Left hindlimb (tissue), 1 donor: Measurements from ENCODE around the gene HIVEP3.
"Not testable (repeated sequence)": the region's sequence is repeated elsewhere in the genome, so short reads cannot be mapped to it uniquely, and the experiment has no call there.

ENCODE experiments used
- DNase-seq: peaks from one replicate; pipeline ENCODE4 v3.0.0-alpha.2; 2018

HIVEP3 gene

DNA sequence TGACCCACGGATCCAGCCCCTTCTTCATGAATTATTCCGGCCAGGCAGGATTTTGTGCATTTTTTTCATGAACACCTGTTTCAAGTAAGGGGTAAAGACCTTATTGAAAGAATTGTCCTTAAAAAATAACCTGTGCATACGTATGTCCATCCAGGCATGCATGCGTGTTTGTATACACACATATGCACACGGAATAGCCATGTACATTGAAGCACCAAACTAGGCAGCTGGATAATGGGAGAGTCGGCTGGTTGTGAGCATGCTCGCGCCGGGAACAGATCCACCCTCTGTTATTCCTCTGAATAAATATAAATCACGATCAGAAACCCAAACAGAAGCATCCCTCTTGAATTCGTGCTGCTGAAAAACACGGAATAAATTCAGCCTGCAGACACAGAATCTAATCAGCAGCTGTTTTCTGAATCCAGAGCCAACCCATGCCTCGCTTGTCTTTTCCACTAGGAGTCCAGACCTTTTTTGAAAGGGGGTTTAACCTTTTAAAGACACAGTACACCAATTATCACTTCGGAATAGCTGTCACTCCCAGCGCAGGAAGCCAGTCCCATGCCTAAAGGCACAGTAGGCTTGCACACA lies at the start of gene HIVEP3:
TSS of gene HIVEP3 (minus strand) at position 473 of the 594 bp plus-strand sequence.
- no peak for DNase-seq

DNA sequence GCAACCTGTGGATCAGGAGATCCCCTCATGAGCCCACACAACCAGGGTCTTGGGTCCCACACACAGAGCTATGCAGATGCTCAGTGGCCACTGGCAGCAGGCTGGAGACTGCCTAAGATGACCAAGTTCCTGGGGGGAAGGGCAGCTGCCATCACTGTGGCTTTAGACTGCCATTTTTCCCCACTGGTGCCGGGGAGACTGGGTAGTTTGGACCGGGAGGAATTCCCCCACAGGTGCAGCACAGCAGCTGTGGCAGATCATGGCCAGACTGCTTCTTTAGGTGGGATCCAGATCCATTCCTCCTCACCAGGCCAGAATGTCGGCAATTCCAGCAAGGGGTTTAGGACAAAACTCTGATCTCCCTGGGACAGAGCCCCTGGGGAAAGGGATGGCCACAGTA lies 45.7 kb upstream of the HIVEP3 start:
- DNase-seq = no peak

DNA sequence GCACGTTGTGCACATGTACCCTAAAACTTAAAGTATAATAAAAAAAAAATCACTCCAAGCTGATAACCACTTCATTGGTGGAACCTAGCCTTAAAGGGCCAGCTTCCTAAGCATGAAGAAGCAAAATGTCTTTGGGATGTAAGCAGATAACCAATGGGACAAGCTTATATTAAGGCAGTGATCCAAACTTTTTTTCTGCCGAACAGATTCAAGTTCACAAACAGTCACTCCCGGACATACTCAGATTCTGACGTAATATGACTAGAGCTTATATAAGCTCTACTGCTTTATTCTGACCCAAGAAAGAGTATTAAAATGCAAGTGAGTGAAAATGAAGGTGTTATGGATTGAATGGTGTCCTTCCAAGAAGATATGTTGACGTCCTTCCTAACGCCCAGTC lies 44.9 kb upstream of the HIVEP3 start:
- DNase-seq = no peak

DNA sequence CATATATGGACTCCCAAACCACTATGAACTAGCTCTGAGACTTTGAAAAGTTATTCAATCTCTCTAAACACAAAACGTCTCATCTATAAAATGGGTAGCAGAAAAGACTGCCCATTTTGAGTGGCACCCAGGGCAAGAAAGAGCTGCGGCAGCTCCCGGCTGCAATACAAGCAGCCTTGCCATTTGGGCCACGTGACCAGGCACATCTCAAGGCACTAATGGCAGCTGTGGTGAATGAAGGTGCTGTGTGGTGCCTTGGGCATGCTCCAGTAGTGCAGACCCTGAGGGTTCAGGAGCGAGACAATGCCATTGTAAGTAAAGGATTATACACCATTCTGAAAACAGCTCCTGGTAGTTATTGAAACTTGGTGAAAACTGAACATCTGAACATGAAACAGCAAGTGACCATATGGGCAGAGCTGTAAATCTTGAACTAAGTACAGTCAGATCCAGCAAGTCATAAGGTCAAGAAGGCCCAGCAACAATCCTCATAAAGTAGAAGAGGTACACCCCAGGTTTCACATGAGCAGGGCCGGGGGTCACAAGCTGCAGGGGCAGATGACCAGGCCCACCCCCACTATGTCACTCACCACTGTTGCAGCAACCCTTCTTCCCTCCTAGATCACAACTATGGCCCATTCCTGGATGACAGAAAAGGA lies 39.4 kb upstream of the HIVEP3 start:
- DNase-seq = no peak

DNA sequence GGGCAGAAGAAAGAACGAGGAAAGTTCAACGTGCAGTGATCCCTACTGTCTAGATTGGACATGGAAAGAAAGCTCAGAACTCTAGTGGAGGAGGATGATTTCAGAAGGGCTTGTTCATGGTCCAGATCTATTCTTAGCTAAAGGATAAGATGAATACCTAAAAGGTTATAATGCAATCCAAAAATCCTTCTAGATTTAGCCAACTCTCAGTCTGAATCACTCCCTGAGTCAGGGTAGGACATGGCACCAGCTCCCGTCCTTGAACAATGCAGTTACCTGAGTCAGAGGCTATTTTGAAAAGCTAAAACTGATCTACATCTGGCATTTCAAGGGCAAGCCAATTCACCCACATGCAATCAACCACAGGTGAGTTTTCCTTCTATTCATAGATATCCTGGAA lies 38.8 kb upstream of the HIVEP3 start:
- DNase-seq = no peak

DNA sequence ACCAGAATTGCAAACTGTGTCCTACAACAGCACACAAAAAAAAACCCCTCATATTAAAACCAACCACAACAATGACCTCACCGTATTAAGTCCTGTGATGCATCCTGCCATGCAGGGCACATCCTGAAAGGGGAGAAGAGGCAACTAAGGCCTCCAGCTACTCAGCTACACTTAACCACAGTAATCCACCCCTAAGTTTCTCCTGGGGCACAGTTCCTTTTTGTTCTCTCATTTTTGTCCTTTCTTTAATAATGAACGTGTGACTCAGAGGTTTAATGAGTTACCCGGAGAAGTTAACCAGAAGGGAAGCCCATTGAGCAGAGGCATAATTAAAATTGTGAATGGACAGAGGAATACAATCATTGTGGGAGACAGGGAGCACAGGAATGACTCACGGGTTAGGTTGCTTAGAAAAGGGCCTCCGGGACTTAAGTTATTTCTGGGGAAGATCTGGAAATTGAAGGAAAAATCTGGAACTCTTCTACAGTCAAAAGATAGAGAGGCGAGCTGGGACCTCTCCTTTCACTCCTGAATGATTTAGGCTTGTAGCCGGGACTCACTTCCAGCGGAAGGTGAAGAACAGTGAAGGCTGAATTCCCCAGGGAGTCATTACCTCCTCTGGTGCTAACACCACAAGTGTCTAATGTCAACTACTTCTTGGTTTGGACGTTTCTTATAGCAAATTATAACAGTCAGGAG lies 36.9 kb upstream of the HIVEP3 start:
- DNase-seq = no peak

DNA sequence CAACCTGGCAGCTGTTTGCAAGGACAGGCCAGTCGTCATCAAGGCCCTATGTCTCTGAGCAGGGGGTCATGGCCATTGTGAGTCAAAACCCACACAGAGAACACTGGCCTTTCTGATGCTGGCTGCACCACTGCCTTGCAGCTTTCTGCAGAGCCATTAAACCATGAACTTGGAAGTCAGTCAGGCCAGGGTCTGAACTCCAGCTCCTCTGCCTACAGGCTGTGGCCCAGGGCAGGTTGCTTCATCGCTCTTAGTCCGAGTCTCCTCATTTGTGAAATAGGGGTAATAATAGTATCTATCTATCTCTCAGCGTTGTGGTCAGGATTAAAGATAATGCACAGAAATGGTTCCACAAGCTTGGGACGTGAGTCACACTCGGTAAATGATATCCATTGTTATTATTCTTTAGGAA lies 35.8 kb upstream of the HIVEP3 start:
- DNase-seq = no peak

DNA sequence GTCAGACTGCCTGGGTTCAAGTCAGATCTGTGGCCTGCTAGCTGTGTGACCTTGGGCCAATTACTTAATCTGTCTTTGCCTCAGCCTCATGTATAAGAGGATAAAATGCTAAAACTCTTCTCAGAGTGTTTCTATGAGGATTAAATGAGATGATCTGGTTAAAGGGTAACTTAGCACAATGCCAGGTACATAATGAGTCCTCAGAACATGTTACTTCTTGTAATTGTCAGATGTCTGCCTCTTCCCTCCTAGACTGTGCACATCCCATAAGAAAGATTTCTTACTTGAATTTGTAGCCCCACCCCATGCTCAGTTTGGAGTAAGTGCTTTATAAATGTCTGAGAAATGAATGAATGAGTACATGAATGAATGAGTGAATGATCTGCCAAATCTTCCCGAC lies 34.6 kb upstream of the HIVEP3 start:
- no peak for DNase-seq

DNA sequence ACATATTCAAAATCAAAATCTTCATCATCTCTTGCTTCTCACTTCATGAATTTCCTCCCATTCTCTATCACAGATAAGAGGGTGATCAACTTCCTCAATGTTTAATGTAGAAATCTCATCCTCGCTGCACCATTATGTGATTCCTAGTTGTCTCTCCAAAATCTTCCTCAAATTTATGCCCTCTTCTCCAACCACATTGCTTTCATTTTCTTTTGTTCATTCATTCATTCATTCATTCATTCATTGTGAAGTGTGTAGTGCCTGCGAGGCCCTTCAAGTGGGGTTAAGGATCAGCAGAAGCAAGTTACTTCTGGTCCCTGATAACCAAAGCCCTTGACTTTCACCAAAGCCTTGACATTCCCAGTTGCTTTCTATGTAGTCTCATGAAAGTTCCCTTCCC lies 33.5 kb upstream of the HIVEP3 start:
- no peak for DNase-seq

DNA sequence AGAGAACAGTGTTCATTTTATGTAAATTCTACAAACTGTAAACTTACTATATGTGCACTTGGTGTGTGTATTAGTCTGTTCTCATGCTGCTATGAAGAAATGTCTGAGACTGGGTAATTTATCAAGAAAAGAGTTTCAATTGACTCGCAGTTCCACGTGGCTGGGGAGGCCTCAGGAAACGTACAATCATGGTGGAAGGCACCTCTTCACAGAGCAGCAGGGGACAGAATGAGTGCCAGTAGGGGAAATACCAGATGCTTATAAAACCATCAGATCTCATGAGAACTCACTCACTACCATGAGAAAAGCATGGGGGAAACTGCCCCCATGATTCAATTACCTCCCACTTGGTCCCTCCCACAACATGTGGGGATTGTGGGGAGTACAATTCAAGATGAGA lies 32.8 kb upstream of the HIVEP3 start:
- DNase-seq = not testable (repeated sequence)

DNA sequence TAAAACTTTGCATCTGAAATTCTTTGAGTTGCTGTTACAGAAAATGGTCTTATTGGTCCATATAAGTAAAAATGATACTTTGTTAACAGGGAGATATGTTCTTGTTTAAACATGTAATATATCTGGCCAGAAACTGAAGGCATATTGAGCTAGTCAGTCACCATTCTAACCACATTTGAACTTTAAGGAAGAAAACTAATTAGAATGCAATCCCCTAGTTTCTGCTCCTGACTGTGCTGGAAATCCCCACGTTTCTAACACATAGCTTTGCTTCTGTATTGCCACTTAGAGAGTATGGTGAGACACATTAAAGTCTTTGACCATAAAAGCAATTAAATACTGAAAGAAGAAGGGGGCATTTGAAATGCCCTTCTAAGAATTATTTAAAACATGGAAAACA lies 32.1 kb upstream of the HIVEP3 start:
- DNase-seq = no peak

DNA sequence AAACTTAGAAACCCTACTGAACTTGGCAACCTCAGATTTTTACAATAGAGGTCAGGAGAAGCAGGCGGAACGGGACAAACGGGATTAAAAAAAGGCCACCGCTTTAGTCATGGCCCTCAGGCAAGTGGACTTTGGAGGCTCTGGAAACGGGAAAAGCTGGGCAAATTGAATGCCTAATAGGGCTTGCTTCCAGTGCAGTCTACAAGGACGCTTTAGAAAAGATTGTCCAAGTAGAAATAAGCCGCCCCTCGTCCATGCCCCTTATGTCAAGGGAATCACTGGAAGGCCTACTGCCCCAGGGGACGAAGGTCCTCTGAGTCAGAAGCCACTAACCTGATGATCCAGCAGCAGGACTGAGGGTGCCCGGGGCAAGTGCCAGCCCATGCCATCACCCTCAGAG lies 27.2 kb upstream of the HIVEP3 start:
- DNase-seq = not testable (repeated sequence)

DNA sequence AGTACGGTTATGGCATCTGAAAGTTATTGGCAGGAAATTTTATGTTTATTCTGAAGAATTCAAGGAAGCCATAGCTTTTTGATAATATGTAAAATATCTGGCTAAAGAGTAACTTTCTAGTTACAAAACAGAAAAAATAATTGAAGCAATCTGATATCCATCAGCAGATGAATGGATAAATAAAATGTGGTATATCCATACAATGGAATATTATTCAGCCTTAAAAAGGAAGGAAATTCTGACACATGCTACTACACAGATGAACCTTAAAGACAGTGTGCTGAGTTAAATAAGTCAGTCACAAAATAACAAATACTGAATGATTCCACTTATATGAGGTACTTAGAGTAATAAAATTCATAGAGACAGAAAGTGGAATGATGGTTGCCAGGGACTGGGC lies 25.0 kb upstream of the HIVEP3 start:
- no peak for DNase-seq

DNA sequence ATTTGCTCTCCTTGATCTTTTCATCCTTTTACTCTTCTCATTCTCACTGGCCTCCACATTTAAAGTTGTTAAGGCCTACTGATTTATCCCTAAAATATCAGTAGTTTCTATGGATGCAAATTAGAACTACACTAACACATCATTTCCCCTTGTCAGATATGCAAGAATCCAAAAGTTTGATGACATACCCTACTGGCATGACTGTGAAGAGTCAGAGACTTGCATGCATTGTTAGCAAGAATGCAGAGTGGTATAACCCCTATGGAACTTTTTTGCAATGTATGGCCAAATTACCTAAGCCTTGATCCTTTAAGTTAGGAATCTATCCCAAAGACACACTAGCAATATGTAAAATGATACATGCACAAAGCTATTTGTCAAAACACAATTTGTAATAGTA lies 23.6 kb upstream of the HIVEP3 start:
- no peak for DNase-seq

DNA sequence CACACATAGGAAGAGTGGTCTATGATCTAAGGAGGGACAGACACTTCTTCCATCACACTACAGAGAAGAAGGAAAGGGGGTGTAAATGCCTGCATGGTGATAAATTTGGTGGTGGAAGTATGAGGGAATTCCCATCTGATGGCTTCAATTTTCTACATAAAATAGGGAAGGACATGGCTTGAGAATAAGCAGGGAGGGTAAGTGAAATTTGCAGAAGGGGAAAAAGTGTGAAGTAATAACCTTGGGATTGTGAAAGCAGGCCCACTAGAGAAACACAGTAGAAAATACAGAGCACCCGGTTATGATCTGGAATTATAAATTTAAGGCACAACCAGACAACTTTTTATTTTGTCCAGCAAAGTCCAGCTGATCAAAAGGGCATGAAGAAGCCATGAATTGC lies 22.7 kb upstream of the HIVEP3 start:
- DNase-seq = no peak

DNA sequence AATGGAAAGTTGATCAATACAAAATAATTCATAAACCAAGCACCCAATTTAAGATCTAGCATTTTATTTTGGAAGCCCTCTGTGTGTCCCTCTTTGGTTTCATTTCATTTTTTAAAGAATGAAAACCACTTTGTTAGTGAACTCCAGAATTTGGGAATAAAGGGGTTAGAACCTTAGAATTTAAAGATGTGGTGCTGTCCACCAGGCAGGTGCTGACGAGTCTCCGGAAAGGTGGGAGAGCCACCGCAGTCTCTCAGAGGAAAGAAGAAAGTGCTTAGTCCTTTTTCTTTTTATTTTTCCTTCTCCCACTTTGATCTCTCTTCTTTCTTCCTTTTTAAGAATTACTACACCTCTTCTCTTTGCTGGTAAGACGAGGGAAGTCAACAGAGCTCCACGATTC lies 20.5 kb upstream of the HIVEP3 start:
- no peak for DNase-seq

DNA sequence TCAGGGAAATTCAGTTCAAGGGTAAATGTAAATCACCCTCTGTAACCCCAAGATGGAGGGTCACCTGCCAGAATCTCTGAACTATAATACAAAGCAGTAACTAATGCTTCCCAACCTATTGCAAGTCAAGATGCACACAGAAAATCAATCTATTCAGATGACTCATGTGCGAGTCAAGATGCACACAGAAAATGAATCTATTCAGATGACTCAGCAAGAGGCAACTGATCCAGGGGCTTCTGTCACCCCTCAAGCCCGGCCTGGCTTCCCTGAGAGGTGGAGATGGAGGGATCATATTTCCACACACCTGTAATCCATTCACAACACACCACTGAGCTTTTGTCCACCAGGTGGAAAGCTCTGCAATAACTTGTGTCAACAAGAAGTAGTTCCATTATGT lies 17.4 kb upstream of the HIVEP3 start:
- no peak for DNase-seq

DNA sequence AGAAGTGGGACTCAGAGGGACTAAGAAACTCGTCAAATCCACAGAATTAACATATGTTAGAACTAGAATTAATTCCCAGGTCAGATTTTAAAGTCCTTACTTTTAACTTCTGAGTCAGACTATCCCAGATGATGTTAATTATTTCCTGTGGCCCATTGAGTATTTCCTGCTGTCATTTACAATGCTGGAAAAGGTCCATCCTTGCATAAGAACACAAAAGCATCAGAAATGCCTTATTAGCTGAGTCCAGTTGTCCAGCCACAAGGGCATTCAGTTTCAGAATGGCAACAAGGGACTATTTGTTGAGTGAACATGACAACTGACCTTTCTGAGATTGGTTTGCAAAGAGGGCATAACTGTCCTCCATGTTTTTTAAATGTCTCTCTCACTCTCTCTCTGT lies 16.5 kb upstream of the HIVEP3 start:
- no peak for DNase-seq

DNA sequence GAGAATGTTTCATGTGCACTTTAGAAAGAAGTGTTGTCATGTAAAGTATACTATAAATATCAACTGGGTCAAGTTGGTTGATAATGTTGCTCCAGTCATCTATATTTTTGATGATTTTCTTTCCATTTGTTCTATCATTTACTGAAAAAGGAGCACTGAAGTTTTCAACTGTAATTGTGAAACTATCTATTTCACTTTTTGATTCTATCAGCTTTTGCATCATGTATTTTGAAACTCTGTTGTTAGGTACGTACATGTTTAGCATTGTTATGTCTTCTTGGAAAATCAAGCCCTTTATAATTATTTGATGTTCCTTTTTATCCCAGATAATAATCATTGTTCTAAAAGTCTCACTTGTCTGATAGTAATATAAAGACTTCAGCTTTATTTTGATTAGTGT lies 14.4 kb upstream of the HIVEP3 start:
- DNase-seq = no peak

DNA sequence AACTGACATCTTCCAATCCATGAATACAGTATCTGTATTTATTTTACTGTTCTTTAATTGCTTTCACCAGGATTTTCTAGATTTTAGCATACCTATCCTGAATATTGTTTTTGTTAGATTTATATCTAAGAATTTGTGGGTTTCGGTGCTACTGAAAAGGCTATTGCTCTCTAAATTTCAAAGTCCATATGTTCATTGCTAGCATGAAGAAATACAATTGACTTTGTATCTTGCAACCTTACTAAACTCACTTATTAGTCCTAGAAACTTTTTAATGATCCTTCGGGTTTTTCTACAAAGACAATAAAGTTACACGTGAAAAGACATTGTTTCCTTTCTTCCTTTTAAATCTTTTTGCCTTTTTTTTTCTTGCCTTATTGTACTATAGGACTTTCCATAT lies 12.9 kb upstream of the HIVEP3 start:
- no peak for DNase-seq

DNA sequence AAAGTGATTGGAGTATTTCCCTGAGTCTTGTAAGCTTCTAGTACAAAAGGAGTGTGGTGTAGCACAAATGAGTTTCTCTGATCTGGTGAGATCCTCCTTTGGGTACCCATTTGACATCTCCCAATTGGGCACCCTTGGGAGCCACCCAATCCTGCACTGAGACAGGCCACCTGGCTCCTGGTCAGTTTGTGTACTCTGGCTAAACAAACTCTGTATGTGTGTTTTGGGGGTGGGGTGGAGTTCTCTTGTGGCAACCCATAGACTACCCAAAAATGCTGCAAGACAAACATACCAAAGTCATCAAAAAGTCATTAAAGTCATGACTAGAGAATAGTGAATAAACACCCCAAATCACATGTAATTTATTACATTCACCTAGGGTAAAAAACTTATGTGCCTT lies 8.4 kb upstream of the HIVEP3 start:
- no peak for DNase-seq

DNA sequence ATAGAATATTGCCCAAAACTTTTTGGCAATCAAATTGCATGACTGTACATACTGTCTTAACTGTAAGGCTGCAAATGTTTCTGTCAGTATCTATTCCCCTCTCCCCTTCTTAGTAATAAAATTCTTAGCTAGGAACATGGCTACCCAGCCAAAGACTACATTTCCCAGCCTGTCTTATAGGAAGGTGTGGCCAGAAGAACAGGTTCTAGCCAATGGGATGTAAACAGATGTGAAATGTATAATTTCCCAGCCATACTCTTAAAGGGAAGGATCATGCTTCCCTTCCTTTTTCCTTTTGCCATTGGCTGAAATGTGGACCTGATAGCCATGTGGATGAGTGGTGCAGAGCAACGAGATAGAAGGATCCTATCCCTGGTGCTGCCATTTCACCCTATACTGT lies 7.0 kb upstream of the HIVEP3 start:
- no peak for DNase-seq

DNA sequence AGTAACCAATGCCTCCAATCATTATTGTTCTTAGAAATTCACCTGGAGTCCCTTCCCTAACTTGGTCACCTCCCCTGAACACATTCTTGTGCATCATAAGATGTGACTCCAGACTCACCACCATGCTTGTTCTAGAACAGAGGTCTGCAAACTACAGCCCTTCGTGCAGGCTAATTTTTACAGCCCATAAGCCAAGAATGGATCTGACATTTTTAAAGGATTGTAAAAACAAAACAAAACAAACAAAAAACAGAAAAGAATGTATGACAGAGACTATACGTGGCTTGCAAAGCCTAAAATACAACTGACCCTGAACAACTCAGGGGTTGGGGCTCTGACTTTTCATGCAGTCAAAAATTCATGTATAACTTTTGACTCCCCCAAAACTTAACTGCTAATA lies 6.2 kb upstream of the HIVEP3 start:
- DNase-seq = no peak

DNA sequence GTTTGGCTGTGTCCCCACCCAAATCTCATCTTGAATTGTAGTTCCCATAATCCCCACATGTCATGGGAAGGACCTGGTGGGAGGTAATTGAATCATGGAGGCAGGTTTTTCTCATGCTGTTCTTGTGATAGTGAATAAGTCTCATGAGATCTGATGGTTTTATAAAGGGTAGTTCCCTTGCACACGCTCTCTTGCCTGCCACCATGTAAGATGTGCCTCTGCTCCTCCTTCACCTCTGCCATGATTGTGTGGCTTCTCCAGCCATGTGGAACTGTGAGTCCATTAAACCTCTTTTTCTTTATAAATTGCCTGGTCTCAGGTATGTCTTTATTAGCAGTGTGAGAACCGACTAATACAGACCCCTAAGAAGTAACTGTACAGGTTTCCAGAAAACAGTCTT lies 2.5 kb upstream of the HIVEP3 start:
- not testable (repeated sequence) for DNase-seq

DNA sequence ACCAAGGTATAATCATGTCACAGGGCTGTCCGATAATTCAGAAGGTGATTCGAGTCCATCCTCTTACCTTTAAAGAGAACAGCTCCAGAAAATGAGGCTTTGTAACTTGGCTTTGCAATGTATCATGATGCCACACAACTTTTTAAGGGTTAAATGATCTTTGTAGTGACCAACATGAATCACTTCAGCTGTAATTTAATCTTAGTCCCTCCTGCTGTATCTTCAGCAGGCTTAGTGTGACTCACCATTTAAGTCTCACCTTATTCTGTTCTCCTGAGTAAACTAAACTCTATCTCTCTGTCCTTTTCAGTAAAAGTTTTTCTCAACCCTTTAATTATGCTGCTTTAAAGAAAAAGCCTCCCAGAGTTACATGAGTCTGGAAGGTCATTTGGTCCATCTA lies 1.9 kb upstream of the HIVEP3 start:
- DNase-seq = no peak
